ENCODE data around the gene RPS27A.
"Not testable (repeated sequence)": the region's sequence is repeated elsewhere in the genome, so short reads cannot be mapped to it uniquely, and the experiment has no call there.

RPS27A gene

GRCh38 chr2:55227437-55228225 lies 4.9 kb upstream of the RPS27A start:
- H3K4me3 ChIP-seq (ENCODE audit: low read length); H3K36me3 ChIP-seq (ENCODE audit: control insufficient read depth, insufficient read depth, low read length): not testable (repeated sequence)

GRCh38 chr2:55228226-55228563 lies 4.3 kb upstream of the RPS27A start:
- H3K4me1 ChIP-seq (ENCODE audit: control insufficient read depth, insufficient read depth, low read length) = peaks cover under 1% of the 10 kb centered on the region
- H3K9me3 ChIP-seq (ENCODE audit: control insufficient read depth, low read length) = no peaks in the 10 kb centered on the region
- no peak overlapping the region for H3K4me3 ChIP-seq (ENCODE audit: low read length)
- H3K9ac ChIP-seq (ENCODE audit: low read length) = no peak overlapping the region
- no peaks in the 10 kb centered on the region for H3K36me3 ChIP-seq (ENCODE audit: control insufficient read depth, insufficient read depth, low read length)
- H3K27me3 ChIP-seq (ENCODE audit: control insufficient read depth, insufficient read depth, low read length) = no peaks in the 10 kb centered on the region

More at GRCh38 chr2:55227437-55228225, 4.9 kb upstream of the RPS27A start:
- not testable (repeated sequence) for H3K9me3 ChIP-seq (ENCODE audit: control insufficient read depth, low read length); H3K27me3 ChIP-seq (ENCODE audit: control insufficient read depth, insufficient read depth, low read length); H3K4me1 ChIP-seq (ENCODE audit: control insufficient read depth, insufficient read depth, low read length); H3K9ac ChIP-seq (ENCODE audit: low read length)

DNA sequence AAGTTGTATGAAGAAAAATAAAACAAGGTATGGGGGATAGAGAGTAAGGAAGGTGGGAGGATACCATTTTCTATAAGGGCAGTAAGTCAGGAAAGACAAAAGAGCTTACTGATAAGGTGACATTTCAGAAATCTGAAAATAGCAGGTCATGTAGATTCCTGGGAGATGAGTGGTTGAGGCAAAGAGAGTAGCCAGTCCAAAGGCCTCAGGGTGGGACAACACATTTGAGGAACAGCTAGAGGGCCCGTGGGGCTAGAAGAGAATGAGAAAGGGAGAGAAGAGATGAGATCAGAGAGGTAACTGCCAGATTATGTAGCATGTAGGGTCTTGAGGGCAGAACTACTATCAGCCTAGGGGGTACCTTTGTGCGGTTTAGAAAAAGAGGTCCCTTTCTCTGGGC lies 3.3 kb upstream of the RPS27A start:
- Histone ChIP-seq H3K4me1 (ENCODE audit: control insufficient read depth, insufficient read depth, low read length) (peaks cover 11% of the 10 kb centered on the region), H3K36me3 (ENCODE audit: control insufficient read depth, insufficient read depth, low read length) (no peaks in the 10 kb centered on the region), H3K27me3 (ENCODE audit: control insufficient read depth, insufficient read depth, low read length) (no peaks in the 10 kb centered on the region)

DNA sequence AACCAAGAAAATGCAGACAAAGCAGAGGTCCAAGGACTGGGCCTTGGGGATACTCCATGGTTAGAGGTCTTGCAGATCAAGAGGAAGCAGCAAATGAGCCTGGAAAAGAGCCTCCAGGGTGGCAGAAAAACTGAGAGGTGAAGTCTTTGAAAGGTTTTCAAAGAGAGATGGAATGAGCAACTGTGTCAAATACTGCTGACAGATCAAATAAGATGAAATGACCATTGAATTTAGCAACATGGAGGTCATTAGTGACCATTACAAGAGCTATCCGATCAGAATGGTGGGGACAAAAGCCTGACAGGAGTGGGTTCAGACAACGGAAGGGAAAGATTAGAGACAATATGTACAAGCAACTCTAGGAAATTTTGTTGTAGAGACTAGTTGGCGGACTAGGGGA lies 1.9 kb upstream of the RPS27A start:
- Histone ChIP-seq H3K36me3 (ENCODE audit: control insufficient read depth, insufficient read depth, low read length) (no peaks in the 10 kb centered on the region), H3K9me3 (ENCODE audit: control insufficient read depth, low read length) (no peaks in the 10 kb centered on the region), H3K9ac (ENCODE audit: low read length) (no peak overlapping the region), H3K4me3 (ENCODE audit: low read length) (no peak overlapping the region), H3K27me3 (ENCODE audit: control insufficient read depth, insufficient read depth, low read length) (no peaks in the 10 kb centered on the region), H3K4me1 (ENCODE audit: control insufficient read depth, insufficient read depth, low read length) (peaks cover 12% of the 10 kb centered on the region)

More for the DNA sequence above, 3.3 kb upstream of the RPS27A start:
- no peaks in the 10 kb centered on the region for H3K9me3 ChIP-seq (ENCODE audit: control insufficient read depth, low read length)
- no peak overlapping the region for H3K4me3 ChIP-seq (ENCODE audit: low read length)
- no peak overlapping the region for H3K9ac ChIP-seq (ENCODE audit: low read length)

DNA sequence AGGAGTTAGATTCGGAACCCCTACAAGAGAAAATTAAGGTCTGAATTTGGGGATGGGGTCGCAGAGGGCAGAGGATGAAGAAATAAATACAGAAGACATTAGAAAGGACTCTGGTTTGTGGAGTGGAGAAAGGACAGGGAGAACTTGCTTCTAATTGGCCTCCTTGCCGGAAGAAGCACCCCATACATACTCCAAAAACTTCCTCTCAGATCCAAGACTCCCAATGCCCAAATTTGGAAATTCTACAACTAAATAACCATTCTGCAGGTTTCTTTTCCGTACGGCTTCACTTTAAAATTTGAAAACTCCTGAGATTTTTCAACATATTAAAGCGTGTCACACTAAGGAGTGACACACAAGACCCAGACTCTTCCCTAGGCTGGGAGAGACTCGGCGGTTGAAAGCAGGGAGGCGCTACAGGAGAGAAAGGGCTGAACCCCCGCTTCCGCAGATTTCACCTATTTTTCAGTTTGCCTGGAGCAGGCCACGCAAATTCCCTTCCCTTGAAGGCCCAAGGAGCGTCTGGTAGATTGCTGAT lies 873 bp upstream of the RPS27A start:
- Histone ChIP-seq H3K4me3 (ENCODE audit: low read length) (peak overlapping the region; percentile 95), H3K9ac (ENCODE audit: low read length) (peak overlapping the region; percentile 94), H3K4me1 (ENCODE audit: control insufficient read depth, insufficient read depth, low read length) (peaks cover 12% of the 10 kb centered on the region), H3K27me3 (ENCODE audit: control insufficient read depth, insufficient read depth, low read length) (no peaks in the 10 kb centered on the region), H3K9me3 (ENCODE audit: control insufficient read depth, low read length) (no peaks in the 10 kb centered on the region), H3K36me3 (ENCODE audit: control insufficient read depth, insufficient read depth, low read length) (no peaks in the 10 kb centered on the region)

GRCh38 chr2:55232863-55233657 lies 572 bp downstream of the RPS27A start:
- H3K9ac ChIP-seq (ENCODE audit: low read length) = peak overlapping the region; percentile 94
- no peaks in the 10 kb centered on the region for H3K36me3 ChIP-seq (ENCODE audit: control insufficient read depth, insufficient read depth, low read length)
- H3K9me3 ChIP-seq (ENCODE audit: control insufficient read depth, low read length) = no peaks in the 10 kb centered on the region
- peaks cover 12% of the 10 kb centered on the region for H3K4me1 ChIP-seq (ENCODE audit: control insufficient read depth, insufficient read depth, low read length)
- peak overlapping the region; percentile 95 for H3K4me3 ChIP-seq (ENCODE audit: low read length)
- no peaks in the 10 kb centered on the region for H3K27me3 ChIP-seq (ENCODE audit: control insufficient read depth, insufficient read depth, low read length)

- Histone ChIP-seq H3K4me1 (ENCODE audit: control insufficient read depth, insufficient read depth, low read length) (peaks cover 12% of the 10 kb centered on the region), H3K4me3 (ENCODE audit: low read length) (peak overlapping the region; percentile 95), H3K27me3 (ENCODE audit: control insufficient read depth, insufficient read depth, low read length) (no peaks in the 10 kb centered on the region), H3K9me3 (ENCODE audit: control insufficient read depth, low read length) (no peaks in the 10 kb centered on the region), H3K36me3 (ENCODE audit: control insufficient read depth, insufficient read depth, low read length) (no peaks in the 10 kb centered on the region), H3K9ac (ENCODE audit: low read length) (peak overlapping the region; percentile 94)
Observed at GRCh38 chr2:55233658-55233940, 1.1 kb downstream of the RPS27A start.

- Histone ChIP-seq H3K4me3 (ENCODE audit: low read length) (no peak overlapping the region), H3K9me3 (ENCODE audit: control insufficient read depth, low read length) (no peaks in the 10 kb centered on the region), H3K27me3 (ENCODE audit: control insufficient read depth, insufficient read depth, low read length) (no peaks in the 10 kb centered on the region), H3K9ac (ENCODE audit: low read length) (no peak overlapping the region), H3K4me1 (ENCODE audit: control insufficient read depth, insufficient read depth, low read length) (peaks cover 12% of the 10 kb centered on the region), H3K36me3 (ENCODE audit: control insufficient read depth, insufficient read depth, low read length) (no peaks in the 10 kb centered on the region)
Observed at GRCh38 chr2:55235724-55236538, 3.4 kb downstream of the RPS27A start.

- peaks cover 12% of the 10 kb centered on the region for H3K4me1 ChIP-seq (ENCODE audit: control insufficient read depth, insufficient read depth, low read length)
- H3K9me3 ChIP-seq (ENCODE audit: control insufficient read depth, low read length) = no peaks in the 10 kb centered on the region
- H3K9ac ChIP-seq (ENCODE audit: low read length) = no peak overlapping the region
- no peaks in the 10 kb centered on the region for H3K27me3 ChIP-seq (ENCODE audit: control insufficient read depth, insufficient read depth, low read length)
- no peaks in the 10 kb centered on the region for H3K36me3 ChIP-seq (ENCODE audit: control insufficient read depth, insufficient read depth, low read length)
- H3K4me3 ChIP-seq (ENCODE audit: low read length) = no peak overlapping the region
Observed at GRCh38 chr2:55236992-55237543, 4.6 kb downstream of the RPS27A start.

- Histone ChIP-seq H3K4me1 (ENCODE audit: control insufficient read depth, insufficient read depth, low read length) (no peaks in the 10 kb centered on the region), H3K9me3 (ENCODE audit: control insufficient read depth, low read length) (no peaks in the 10 kb centered on the region), H3K27me3 (ENCODE audit: control insufficient read depth, insufficient read depth, low read length) (no peaks in the 10 kb centered on the region), H3K4me3 (ENCODE audit: low read length) (no peak overlapping the region), H3K9ac (ENCODE audit: low read length) (no peak overlapping the region), H3K36me3 (ENCODE audit: control insufficient read depth, insufficient read depth, low read length) (no peaks in the 10 kb centered on the region)
Observed at GRCh38 chr2:55239656-55240222, 7.3 kb downstream of the RPS27A start.

DNA sequence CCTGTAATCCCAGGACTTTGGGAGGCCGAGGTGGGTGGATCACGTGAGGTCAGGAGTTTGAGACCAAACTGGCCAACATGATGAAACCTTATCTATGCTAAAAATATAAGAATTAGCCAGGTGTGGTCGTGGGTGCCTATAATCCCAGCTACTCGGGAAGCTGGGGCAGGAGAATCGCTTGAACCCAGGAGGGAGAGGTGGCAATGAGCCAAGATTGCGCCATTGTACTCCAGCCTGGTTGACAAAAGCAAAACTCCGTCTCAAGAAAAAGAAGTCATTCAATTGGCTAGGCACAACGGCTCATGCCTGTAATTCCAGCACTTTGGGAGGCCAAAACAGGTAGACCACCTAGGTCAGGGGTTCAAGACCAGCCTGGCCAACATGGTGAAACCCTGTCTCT lies 9.1 kb downstream of the RPS27A start:
- not testable (repeated sequence) for H3K4me1 ChIP-seq (ENCODE audit: control insufficient read depth, insufficient read depth, low read length); H3K4me3 ChIP-seq (ENCODE audit: low read length); H3K9me3 ChIP-seq (ENCODE audit: control insufficient read depth, low read length); H3K9ac ChIP-seq (ENCODE audit: low read length); H3K36me3 ChIP-seq (ENCODE audit: control insufficient read depth, insufficient read depth, low read length); H3K27me3 ChIP-seq (ENCODE audit: control insufficient read depth, insufficient read depth, low read length)
